SW480 (cell line): Measurements from ENCODE around the gene AHR.

ENCODE experiments used
- DNase-seq: peaks from one replicate; pipeline ENCODE4 v3.0.0-alpha.2; 2016; ENCODE audit warnings: low spot score

Gene AHR

DNA sequence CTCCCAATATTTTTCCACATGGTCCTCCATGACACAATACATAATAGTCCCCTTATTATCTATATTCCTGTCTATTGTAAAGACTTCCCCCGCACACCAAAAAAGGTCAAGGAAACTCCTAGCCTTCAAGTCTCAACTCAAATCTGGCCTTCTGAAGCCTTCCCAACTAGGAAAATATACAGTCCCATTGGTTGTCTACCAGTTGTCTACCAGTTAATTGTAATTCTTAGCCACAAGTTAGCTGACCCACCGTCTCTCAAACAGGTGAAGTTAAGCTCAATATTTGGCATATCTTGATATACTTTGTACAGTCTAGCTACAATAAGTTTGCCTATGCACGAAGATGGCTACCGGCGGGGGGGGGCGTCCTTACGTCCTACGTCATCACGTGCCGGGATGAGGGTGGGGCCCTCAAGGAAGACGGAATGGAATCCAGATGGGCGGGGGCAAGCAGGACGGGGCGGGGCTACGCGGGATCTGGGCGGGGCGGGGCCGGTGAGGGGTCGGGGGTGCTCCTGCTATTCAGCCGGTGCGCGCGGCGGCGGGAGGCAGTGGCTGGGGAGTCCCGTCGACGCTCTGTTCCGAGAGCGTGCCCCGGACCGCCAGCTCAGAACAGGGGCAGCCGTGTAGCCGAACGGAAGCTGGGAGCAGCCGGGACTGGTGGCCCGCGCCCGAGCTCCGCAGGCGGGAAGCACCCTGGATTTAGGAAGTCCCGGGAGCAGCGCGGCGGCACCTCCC lies at the start of gene AHR:
AHR (plus strand) TSS at position 551 of the 738 bp plus-strand sequence. CDS start 613 bp downstream, outside the sequence.
- DNase-seq, result peak; percentile 97

DNA sequence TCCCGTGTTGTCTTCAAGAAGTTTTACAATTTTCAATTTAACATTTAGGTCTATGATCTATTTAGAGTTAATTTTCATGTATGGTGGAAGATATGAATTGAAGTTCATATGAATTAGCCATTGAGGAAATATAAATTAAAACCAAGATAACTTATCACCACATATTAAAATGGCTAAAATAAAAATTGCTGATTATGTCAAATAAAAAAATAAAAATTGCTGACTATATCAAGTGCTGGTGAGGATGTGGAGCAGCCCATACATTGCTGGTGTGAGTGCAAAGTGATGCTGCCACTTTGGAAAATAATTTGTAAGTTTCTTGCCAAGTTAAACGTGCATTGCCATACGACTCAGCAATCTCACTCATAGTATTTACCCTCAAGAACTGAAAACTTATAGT lies 44.6 kb upstream of the AHR start:
- DNase-seq, result no peak

DNA sequence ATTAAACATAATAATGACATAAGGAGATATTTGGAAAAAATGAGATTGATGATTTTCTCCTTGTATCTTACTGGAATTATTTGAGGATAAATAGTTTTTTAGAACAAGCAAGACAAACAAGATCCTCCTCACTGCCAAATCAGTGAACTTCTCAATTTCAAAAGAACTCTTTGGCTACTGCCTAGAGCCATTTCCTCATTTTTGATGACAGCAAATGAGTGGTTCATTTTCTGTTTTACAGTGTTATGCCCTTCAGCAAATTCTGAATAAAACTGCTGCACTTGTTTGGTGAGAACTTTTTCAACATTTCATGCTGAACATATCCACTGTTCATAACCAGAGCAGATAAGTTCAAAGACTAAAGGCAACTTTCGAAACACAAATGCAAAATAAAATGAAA lies 42.5 kb upstream of the AHR start:
- no peak for DNase-seq

DNA sequence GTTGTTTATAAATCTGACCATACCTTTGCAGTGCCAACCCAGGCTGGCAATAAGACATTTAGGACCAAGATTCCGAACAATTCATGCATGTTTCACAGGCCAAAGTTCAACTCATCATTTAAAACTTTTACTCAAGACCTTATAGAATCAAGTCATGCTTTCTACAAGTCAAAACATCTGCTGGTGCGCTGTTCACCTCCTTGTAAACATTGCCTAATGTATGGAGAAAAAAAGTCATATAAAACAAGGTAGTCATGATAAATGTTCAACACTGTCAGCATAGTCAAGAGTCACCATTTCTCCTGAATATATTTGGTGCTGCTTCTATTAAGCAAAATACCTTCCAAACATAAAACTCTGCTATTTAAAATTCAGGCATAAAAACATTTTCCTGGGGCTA lies 42.1 kb upstream of the AHR start:
- no peak for DNase-seq

DNA sequence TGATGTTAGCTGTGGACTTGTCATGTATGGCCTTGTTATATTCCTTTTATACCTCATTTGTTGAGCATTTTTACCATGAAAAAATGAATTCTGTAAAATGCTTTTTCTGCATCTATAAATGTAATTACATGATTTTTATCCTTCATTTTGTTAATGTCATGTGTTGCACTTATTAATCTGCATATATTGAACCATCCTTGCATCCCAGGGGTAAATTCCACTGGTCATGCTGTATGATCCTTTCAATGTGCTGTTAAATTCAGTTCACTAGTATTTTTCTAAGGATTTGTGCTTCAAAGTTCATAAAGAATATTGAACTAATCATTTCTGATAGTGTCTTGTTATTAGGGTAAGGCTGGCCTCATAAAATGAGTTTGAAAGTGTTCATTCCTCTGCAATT lies 31.9 kb upstream of the AHR start:
- no peak for DNase-seq

GRCh38 chr7:17269341-17270221 lies 28.9 kb upstream of the AHR start:
- no peak for DNase-seq

DNA sequence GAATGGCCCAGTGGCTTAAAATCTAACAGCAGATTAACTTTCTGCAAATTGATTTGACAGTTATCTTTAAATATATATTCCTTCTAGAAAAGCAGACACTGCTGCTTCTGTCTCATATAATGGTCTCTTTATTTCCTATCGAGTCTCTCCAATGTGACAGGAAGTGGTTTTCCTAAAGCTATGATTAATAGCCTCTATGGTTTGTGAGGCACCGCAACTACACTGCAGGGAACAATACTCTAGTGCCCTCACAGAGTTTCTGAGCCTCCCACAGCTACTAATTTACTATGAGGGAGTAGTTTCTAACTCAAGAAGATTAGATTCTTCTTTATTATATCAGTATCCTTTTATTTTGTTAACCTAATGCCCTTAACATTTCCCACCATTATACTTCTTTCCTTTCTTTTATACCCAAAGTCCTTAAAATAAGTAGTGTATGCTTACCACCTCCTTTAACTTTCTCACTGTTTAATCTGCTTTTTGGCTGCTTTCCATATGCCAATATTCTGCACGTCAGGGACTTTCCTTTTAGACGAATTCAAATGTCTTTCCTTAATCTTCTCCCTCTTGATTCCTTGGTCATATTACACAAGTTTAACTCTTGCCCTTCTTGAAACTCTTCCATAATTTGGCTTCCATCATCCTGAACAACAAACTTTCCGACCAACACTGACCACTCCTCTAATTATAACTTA lies 23.8 kb upstream of the AHR start:
- DNase-seq, result peak; percentile 69

DNA sequence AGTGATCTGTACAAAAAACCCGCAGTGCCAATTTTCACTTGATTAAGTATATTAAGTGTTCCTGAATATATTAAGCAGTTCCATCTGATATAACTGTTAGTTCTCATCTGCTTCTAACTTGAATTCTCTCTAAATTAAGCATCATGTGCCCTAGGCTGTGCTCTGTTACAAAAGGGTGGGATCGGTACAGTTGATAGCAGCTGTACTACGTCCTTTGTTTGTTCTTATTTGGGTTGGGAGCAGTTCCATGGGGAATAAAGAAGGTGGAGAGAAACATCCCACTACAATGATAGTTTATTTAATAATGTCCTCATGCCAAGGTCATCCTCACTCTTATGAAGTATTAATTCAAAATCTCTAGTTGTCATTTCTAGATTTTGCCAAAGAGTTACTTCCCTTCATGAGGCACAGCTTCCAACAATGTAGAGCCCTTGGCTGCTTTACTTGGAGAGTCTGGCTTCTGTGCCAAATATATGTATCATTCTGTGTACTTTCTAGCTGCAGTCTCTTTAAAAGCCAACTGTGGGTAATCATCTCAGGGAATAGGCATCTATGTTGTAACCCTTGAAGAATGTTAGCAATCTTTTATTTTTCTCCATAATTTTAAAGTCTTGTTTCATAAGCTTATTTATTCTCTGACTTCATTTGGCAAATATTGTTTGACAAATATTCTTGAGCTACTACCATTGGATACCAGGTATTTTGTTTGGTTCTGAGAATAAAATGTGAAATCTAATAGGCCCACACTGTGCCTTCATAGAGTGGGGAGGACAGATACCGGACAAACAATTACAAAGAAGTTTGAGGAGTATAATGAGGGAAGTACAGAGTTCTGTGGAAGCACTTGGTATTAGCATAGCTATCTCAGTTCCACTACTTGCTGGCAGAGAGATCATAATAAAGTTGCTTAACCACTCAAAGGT lies 22.4 kb upstream of the AHR start:
- DNase-seq, result no peak

DNA sequence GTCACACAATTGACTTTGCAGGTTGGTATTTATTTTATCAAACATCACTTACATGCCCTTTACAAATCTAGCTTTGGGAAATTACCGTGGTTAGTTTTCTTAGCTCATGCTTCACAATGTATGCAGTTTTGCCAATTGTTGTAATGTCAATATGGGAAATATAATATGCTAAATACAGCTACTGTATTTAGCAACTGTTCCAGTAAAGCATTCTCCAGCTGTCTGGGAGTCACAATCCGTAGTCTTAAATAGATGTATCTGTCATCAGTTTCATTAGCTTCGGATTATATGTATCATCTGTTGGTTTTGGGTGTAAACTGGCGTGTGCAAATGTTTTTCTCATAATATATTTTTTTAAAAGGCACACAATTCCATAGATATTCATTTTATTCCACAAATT lies 19.4 kb upstream of the AHR start:
- no peak for DNase-seq

DNA sequence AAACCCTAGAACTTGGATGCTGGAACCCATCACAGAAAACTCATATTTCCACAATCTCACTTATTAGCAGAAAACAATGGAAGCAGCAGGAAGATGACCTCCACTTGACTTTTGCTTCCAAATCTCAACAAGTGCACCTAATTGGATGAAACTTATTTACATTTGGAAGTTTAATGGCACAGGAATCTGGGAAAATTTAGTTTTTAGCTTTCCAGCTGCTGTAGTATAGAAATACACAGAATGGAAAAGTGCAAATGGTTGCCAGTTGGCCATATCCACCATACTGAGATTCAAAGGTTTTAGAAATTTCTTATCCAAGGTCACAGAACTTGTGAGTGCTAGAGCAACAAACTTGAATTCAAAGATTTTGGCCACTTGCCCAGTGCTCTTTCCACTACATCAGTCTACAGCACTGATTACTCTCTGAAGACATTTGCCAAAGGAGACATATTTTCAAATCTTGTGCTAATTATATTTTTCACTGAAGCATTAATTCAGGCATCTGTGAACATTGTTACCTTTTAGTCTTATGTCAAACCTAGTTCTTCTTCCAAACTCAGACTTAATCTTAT lies 9.3 kb upstream of the AHR start:
- no peak for DNase-seq

DNA sequence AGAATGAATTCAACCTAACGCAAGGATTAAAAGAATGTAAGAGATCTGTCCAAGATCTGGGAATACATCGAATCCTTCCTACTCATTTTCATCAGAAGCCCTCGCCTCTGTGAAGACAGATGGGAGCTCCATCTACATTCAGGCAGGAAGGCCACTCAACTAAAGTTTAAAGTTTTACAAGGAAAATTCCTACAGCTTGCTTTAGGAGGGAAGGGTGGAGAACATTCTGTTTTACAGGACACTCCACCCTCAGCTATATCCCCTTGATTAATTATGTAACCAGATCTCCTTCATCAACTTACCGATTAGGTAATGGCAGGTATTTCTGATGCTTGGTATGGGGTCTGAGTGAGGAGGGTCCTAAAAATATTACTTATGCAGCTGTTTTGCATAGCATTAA lies 5.6 kb upstream of the AHR start:
- DNase-seq, result no peak

GRCh38 chr7:17293481-17293880 lies 5.0 kb upstream of the AHR start:
- DNase-seq, result no peak

DNA sequence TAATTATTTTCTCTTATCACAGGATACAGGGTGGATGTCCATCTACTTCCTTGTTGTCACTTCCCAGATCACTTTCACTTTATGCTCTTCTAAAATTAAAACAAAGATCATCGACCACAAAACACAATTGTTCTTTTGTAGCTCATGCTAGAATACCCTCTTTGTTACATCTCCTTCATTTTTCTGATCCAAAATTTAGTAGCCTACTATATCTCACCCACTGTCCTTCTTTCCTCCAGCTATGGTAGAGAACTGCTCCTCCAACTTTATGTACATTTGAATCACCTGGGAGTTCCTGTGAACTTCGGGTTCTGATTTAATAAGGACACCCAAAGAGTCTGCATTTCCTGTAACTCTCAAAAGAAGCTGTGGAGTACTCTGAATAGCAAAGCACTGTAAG lies 1.2 kb upstream of the AHR start:
- no peak for DNase-seq

GRCh38 chr7:17298840-17299482 lies 509 bp downstream of the AHR start:
- peak; percentile 69 for DNase-seq

DNA sequence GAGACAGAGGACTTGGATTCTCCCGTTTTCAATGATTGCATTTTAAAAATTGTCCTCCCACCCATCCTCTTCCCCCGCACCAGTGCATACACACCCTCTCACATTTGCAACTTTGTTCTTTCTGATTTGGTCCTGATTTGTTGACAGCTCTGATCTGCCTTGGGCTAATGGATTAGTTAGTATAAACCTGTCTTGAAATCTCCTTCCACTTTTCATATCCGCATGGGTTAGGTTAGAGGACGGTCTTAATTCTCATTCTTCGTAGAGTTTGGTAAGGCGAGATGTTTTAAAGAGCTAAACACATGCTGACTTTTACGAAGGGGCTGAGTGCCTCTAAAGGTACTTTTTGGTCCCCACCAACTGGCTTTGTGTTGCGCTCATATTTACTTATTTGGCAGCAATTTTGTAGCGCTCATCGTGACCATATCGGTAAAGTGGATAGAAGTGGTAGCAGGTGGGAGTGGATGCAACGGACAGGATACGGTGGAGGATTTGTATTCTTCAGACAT lies 1.1 kb downstream of the AHR start:
- DNase-seq, result peak; percentile 60

GRCh38 chr7:17300012-17300411 lies 1.6 kb downstream of the AHR start:
- no peak for DNase-seq

DNA sequence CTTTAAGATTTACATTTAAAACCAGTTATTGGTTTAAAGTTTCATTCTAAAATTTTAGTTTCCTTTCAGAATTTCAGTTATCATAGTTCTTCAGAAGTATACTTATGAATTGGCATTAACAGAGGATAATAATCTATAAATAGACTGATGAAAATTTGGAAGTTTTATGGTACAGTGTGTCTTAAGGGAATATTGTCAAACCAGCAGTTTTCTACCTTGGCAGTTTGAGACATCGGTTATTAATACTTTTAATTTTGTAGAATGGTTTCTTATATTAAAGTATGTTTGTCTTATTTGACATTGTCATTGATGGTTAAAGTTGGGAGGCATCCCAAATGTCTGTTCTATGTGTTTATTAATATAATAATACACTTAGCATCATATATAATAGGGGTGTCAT lies 2.0 kb downstream of the AHR start:
- DNase-seq, result no peak

- DNase-seq, result peak; percentile 51
Observed at GRCh38 chr7:17301471-17302456, 3.3 kb downstream of the AHR start.

- no peak for DNase-seq
Observed at GRCh38 chr7:17302575-17303142, 4.2 kb downstream of the AHR start.
